NCI-H748 (cell line): ENCODE measurements around the gene BMP6.

ENCODE experiments used
- DNase-seq: peaks from one replicate; lab custom pipeline; 2025; ENCODE audit not compliant: unreplicated experiment; lab: John Stamatoyannopoulos, UW

BMP6 gene

DNA sequence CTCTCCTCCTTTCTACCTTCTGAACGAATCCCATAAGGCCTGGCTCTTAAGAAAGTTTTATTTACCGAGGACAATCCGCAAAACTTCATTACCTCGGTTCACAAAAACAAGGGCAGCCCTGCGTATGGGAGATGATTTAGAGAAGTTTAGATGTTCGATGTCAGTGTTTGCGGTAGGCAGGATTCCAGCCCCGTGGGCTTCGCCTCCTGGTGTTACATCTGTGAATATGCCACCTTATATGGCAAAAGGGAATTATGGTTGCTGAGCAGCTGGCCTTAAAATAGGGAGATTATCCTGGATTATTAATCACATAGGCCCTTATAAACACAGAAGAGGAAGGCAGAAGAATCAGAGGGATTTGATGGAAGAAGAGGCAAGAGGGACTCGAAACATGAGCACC is 21.1 kb downstream of the BMP6 start:
- DNase-seq: no peak

DNA sequence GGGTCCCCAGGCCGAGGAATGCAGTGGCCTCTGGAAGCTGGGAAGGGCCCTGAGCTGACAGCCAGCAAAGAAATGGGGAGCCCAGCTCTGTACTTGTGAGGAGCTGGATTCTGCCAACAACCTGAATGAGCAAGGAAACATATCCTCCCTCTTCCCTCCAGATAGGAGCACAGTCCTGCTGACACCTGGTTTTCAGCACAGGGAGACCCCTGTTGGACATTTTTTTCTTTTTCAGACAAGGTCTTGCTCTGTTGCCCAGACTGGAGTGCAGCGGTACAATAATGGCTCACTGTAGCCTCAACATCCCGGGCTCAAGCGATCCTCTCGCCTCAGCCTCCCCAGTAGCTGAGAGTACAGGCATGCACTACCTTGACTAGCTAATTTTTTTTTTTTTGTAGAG is 21.5 kb downstream of the BMP6 start:
- DNase-seq: no peak

DNA sequence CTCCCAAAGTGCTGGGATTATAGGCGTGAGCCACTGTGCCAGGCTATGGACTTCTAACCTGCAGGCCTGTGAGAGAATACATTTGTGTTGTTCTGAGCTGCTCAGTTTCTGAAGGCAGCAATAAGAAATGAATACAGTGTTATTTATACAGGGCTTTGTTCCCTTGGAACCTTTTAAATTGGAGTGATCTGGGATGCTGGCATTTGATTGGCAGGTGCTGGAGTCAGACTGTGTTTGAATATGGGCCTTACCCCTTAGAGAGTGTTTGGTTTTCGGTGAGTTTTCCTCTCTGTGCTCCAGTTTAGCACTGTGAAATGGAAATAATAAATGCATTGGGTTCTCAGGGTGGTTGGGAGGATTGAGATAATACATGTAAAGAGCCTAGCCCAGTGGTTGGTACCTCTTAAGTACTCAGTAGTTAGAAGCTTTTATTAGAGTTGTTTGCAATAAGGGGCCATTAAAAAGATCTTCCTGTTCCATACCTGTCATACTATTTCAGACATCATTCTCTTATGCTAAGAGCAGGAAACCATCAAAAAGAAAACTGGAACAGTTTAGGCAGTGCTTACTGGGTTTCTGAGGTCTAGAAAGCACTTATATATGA is 22.1 kb downstream of the BMP6 start:
- DNase-seq: no peak

DNA sequence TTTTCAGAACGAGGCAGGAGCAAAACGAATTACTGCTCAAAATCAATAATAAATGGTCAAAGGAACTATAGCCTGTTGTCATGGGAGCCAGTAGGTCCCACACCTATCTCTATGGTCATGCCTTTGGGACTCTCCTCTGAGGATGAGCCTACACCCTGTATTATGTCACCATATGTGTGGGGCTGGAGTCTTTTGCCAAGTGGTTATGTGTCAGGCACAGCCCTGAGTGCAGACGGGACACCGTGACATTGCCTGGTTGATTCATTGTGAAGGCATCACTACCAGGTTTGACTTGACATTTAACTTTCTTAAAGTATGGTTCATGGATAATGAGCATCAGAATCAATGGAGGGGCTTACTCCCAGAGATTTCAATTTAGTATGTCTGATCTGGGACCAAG is 23.6 kb downstream of the BMP6 start:
- DNase-seq: no peak

DNA sequence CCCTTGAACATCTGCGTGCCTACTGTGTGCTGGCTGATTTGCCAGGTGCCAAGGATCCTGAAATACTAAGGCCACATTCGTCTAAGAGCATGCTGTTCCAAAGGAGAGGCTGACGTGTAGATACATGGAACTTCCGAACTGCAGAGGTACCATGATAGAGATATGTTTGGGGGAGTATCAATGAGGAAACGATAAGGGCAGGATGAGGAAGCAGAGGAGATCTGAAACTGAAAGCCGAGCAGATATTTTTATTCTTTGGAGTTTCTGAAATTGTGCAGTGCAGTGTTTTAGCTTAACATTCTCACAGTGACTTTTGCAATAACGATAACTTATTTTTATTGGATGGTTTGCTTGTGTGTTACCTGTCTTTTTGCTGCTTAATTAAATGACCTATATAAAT is 24.3 kb downstream of the BMP6 start:
- DNase-seq: no peak

DNA sequence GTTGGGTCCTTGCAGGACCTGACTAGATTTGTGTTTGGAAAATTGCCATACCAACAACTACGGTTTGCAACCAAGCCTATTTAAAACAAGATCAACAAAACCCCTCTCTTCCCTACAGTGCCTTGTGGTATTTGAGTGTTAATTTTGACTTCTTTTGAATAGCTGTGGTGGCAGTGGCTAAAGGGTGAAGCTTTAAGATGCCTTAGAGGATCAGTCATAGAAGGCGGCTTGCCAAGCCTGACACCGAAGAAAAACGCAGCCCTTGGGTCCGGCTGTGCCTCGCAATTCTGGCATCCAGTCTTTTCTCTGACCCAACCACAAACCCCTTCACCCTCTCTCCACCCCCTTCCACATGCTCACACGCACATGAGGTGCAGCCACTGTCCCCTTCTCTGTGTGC is 32.6 kb downstream of the BMP6 start:
- DNase-seq: no peak

DNA sequence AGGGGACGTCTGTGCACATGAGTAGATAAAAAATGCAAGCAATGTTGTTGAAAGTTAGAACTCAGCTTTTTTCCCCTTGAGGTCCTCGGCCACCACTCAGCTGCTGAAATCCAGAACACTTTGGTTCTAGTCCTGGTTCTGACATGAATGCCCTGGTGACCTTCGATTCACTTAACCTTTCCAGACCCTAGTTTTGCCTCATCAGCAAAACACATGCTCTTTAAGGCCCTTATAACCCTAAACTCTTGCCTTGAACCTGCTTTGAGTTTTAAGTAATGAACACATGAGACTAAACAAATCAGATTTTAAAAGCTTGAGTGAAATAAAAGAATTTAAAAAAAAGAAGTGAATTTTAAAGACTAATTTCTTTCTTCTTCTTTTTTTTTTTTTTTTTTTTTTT is 33.4 kb downstream of the BMP6 start:
- DNase-seq: no peak

DNA sequence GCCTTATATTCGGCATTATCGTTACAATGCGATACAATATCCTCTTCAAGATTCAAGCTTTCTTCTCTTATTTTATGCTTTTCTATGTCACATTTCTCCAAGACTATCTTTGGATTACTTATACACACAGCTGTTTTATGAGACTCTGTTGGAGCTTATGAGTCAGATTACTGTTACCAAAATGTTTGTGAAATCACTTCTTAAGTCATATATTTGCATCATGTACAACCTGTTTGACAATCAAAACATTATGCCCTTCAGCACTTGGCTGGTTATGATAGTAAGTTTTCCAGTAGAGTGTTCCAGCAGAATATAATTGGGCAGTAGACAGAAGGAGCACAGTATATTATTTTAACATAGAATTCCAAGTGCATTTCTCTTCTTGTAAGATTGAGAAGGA is 35.2 kb downstream of the BMP6 start:
- no peak for DNase-seq

DNA sequence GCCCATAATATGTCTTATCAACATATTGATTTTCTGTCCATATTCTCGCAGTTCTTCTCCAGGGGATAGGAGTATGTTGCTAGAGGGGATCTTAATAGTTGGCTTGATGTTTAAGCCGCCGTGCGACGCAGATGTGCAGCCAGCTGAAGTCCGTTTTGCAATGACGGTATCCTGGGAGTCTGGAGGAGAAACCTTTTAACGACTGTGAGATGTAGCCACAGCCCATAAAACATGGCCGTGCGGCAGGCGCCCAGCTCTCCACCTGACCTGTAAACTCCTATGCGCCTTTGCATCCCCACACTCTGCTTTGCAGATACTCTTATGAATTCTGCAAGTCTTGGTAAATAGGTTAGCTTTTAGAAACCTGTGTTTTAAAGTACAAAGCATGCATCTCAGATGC is 36.9 kb downstream of the BMP6 start:
- DNase-seq: no peak

DNA sequence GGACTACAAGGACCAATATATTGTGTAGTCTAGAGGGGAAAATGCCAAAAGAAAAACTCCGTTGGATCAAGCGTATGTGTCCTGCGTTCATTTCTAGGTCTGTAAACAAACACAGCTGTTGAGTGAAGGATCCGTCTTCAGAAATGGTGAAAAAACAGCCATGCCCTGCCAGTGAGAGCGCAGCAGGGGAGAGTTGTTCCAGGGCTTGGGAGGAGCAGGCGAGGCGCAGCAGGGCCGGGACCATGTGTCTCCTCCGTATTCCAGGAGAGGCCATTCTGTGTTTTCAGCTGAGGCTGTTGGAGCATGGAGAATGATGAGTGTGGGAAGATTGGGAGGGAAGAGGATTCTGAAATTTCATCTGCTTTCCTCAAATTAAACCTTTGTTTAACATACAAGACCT is 38.0 kb downstream of the BMP6 start:
- DNase-seq: peak; percentile 85

DNA sequence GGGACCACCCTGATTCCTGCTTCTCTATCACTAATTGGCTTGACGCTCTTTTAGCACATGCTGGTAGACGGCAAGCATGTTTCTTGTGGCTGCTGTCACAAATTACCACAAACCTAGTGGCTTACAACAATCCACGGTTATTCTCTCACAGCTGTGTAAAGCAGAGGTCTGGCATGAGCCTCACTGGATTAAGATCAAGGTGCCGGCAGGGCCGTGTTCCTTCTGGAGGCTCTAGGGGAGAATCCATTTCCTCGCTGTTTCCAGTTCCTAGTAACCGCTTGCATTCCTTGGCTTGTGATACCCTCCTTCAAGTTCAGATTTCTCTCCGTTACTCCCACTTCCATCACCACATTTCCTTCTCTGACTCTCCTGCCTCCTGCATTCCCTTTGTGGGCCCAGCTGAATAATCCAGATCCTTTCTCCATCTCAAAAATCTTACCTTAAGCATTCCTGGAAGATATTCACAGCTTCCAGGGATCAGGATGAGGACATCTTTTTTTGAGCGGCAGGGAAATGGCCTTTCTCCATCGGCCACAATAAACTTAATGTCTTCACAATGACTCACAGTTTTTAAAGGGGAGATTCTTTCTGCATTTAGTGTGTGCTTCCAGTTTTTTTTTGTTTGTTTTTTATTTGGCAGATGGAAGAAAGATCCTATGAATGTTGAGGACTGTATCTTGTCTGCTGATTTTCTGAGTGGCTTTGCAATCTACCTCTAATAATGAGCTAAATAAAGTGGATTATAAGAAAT is 39.9 kb downstream of the BMP6 start:
- no peak for DNase-seq

DNA sequence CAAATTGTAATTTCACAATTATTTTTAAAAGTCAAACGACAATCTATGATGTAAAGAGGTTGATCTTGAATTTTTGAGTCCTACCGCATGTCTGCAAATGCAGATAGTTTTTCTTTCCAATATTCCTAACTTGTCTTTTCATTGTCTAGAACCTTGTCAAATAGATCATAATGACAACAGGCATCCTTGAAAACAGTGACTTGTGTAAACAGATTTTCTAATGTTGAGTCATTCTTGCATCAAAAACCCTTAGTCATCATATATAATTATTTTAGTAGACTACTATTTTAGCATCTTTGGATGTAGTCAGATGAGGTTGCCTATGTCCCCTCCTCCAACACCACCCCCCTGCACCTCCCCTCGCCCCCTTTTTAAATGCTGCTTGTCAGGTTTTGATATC is 43.8 kb downstream of the BMP6 start:
- DNase-seq: no peak

DNA sequence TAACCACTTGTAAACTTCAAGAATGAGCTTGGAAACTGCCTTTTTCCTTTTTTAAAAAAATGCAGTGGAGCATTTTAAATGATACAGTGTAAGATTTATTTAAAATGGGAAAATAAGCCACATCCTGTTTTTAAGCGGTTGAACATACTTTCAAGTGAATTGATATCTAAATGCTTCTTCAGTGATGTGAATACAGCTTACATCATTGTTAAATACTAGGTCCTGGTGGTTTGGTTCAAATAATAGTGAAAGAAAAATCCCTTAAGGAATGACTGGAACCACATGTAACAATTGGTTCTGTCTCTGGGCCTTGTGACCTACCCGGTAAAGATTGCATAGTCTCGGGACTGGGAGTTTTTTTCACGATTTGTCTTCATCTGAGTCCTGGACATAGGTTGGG is 44.2 kb downstream of the BMP6 start:
- DNase-seq: no peak

DNA sequence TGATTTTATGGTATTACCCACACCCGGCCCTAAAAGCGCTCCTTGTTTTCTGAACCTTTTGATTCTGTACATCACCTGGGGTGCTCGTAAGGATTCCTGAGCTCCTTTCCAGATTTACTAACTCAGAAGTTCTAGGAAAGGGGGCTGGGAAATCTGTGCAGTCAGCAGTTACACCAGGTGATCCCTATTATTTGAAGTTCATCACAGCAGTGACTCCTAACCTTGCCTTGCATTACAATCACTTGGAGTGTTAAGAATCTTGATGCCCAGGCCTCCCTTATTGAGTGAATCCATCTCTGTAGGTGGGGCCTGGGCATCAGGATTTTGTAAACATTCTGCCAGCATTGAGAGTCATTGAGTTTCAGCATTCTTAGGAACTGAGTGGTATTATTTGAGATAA is 44.7 kb downstream of the BMP6 start:
- no peak for DNase-seq

DNA sequence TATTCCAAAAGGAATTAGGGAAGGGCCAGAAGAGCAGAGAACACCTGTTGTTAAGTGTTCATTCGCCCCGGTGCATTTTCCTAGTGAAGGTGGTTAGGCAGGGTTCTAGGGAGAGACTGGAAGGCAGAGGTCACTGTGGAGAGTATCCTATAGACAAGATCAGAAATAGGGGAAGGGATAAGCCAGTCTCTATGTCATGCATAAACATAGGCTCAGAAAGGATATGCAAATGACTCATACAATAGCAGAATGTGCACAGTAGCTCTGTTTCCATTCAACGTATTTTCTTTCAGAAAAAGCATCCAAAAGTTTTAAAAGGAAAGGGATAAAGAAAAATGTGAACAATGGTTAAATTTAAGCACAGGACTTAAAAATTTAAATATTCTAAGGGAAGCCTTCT is 47.4 kb downstream of the BMP6 start:
- DNase-seq: no peak

DNA sequence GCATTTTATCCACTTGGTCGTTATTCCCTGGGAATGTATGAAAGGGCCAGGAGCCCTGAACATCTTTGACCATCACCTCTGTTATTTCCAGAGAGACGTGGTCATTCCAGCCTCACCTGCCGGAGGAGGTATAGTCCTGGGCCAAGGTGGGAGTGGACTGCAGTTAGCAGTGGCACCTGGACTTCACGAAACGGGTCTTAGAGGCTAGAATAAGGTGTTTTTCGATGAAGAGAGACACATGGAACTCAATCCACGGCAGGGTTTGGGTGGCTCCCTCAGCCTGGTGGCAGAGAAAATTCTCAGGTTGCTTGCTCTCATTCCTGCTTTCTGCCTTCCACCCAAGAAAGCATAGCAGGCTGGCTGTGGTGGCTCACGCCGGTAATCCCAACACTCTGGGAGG is 48.0 kb downstream of the BMP6 start:
- no peak for DNase-seq

DNA sequence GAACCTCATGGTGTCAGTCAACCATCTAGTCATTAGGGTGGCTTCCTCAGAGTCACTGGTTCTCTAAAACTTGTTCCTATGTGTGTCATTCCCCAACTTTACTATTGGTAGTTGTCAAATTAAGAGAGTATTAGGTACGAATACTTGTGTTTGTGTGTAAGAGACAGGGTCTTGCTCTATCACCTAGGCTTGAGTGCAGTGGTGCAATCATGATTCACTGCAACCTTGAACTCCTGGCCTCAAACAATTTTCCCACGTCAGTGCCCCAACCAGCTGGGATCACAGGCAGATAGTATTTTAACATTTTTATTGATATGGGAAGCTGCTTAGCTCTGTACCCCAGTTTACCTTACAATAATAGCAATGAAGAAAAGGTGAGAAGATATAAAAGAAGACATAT is 50.6 kb downstream of the BMP6 start:
- DNase-seq: no peak

DNA sequence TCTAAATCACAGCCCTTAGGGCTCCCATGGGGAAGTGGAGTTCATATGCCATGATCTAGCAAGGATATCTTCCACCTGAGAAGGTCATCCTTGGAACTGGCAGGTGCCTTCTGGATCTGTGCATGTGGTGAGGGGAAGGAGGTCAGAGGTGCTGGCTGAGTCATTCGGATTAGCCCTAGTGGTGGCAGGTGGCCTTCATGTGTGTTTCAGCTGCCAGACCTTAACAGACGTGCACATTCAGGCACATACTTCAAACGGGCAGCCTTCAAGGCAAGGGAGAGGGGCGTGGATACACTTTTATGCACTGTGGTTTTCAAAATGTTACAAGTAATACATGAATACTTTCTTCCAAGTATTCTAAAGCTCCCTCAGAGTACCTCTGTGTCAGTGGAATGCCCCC is 51.2 kb downstream of the BMP6 start:
- DNase-seq: no peak

DNA sequence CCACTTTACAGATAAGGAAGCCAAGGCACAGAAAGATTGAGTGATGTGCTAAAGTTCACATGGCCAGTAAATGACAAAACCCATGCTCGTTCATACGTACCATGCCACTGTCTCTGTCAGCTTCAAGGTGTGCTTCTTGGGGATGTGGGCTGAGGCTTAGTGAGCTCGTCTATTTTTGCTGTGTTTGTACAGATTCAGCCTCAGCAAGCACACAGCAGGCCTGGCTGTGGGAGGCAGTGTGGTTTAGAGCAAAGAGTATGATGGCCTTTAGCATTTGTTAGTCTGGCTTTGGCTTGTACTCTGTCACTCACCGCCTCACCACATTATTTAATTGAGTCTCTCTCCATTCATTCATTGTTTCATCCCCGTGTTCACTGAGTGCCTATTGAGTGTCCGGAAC is 55.3 kb downstream of the BMP6 start:
- DNase-seq: no peak

DNA sequence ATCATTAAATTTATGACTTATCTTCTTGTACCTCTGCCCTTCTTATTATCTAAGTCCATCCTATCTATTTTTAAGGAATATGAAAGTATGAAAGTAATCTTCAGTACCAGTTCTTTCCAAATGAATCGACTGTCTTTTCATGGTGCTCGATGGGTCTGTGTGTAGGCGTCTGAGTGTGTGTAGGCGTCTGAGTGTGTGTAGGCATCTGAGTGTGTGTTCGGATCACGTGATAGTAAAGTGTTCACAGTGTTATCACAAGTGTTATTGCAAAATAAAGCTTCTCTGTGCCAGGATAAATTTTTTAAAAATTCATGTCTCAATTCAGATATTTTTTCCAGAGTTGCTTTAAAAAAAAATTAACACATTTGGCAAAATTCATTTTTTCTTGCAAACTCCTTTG is 58.3 kb downstream of the BMP6 start:
- no peak for DNase-seq

DNA sequence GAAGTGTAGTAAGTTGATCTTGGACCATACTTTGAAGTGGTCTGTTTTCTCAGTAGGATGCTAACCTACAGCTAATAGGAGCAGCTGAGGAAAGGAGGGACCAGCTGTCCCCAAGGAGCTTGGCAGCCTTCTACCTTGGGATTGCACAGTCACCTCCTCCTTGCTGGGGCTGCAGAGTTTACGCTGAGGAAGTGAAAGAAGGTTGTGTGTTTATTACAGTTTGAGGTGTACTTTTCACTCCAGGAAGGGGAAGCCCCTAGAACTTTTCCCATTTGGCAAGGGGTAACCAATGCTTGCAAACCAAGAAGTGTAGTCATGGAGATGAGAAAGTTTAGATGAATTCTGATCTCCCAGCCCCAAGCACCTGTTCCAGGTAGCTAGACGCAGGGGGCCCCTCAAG is 58.8 kb downstream of the BMP6 start:
- DNase-seq: no peak

DNA sequence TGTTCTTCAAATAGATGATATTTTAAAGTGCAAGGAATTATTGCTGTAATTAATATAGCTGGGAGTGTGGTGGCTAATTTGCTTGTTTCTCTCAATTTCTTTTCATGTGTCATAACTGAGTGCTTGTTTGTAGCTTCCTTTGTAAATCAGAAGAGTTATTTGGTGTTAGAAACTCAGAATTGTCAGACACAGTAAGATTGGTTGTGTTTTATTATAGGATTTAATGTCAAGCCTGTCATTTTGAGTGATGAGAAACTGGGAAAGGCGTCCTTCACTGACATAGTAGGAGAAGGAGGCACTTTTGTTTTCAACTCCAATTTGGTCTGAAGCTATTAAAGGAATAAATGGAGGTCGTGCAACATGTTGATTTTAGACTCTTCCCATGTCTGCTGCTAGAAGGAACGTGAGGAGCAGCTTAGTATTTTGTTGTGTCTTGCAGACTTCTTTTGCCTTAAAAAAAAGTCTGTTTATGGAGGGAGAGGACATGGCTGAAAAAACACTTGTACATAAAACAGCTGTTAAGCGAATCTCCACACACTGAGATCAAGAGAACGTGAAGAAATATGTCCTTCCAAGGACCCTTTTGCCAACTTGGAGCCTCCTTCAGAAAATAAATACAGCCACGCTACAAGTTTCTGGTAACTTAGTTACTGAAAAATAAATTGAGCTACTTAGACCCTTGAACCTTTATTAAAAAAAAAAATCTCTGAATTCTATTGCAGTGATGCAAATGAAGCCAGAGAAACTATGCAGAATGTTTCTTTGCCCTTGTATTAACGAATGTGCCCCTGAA is 59.5 kb downstream of the BMP6 start:
- no peak for DNase-seq
